Spleen (tissue), 7 donors: ENCODE results near the gene SPTSSA.

Experiments
- POLR2A ChIP-seq, 3 donors: fragments of 450-650 bp; IDR thresholded peaks; one replicate each; pipeline ENCODE4 v1.5.1; 2017; ENCODE audit warnings: antibody characterized with exemption in 3 of 3, mild to moderate bottlenecking in 1 of 3
- TF ChIP-seq, protein P1 (sequence below), 11 experiments: fragments of 200-600 bp in 7 of 11; fragments of 450-650 bp in 4 of 11; sonication (generic) in 4 of 11; IDR thresholded peaks in 8 of 11; conservative IDR thresholded peaks in 3 of 11; 1 replicate in 7 of 11; 2 replicates in 4 of 11; pipeline versions ENCODE4 v1.4.0 to v1.8.0; 2016 to 2021; ENCODE audit warnings: antibody characterized with exemption in 11 of 11, inconsistent platforms in 4 of 11, mild to moderate bottlenecking in 1 of 11
- donor health status: DM: no; HTN: no; CAD: no; lungs with moderate emphysema.
- donor health status: DM: no; HTN: no; CAD: no.
- donor health status: DM: no; HTN: no; CAD: no.

DNA sequence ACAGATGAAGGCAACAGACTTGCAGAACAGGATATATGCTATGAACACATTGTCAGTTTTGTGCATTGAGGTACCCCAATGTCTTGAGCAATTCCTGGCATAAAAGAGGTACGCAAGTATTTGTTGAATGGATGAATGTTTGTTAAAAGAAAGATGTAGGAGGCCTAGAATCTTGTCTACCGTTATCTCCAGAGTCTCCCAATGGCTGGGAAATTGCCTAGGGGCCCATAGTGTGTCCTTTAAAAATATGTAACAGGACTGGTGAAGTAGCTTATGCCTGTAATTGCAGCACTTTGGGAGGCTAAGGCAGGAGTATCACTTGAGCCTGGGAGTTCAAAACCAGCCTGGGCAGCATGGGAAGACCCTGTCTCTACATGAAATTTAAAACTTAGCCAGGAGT lies 20.4 kb upstream of the SPTSSA start:
- TF ChIP-seq, protein P1, sequence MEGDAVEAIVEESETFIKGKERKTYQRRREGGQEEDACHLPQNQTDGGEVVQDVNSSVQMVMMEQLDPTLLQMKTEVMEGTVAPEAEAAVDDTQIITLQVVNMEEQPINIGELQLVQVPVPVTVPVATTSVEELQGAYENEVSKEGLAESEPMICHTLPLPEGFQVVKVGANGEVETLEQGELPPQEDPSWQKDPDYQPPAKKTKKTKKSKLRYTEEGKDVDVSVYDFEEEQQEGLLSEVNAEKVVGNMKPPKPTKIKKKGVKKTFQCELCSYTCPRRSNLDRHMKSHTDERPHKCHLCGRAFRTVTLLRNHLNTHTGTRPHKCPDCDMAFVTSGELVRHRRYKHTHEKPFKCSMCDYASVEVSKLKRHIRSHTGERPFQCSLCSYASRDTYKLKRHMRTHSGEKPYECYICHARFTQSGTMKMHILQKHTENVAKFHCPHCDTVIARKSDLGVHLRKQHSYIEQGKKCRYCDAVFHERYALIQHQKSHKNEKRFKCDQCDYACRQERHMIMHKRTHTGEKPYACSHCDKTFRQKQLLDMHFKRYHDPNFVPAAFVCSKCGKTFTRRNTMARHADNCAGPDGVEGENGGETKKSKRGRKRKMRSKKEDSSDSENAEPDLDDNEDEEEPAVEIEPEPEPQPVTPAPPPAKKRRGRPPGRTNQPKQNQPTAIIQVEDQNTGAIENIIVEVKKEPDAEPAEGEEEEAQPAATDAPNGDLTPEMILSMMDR (IDR thresholded peaks at IDR 0.05 in 8 of 11, conservative IDR thresholded peaks at IDR 0.05 in 3 of 11), result no peak
- no peak for TF ChIP-seq POLR2A (IDR thresholded peaks at IDR 0.05)
